NCI-H1048 (cell line): ENCODE measurements around the gene TRIM66.

Experiments
- DNase-seq: peaks from one replicate; lab custom pipeline; 2025; lab: John Stamatoyannopoulos, UW

Gene TRIM66

GRCh38 chr11:8682303-8683114, at the start of gene TRIM66, which contains the start of gene RPL27A:
Gene TRIM66, minus strand, starts transcription at chr11:8682665. Its CDS starts 10,391 bp downstream, at chr11:8672274.
Gene RPL27A, plus strand, starts transcription at chr11:8682792. Its CDS starts 22 bp downstream, at chr11:8682814.
- DNase-seq, result peak; percentile 89

GRCh38 chr11:8731647-8732323, 49.3 kb upstream of the TRIM66 start:
- DNase-seq, result no peak

GRCh38 chr11:8730697-8731020, 48.2 kb upstream of the TRIM66 start:
- DNase-seq, result no peak

GRCh38 chr11:8729837-8730696, 47.6 kb upstream of the TRIM66 start:
- no peak for DNase-seq

- no peak for DNase-seq
Measured at GRCh38 chr11:8729067-8729466, 46.6 kb upstream of the TRIM66 start.

- DNase-seq, result no peak
Measured at GRCh38 chr11:8728563-8728962, 46.1 kb upstream of the TRIM66 start.

- DNase-seq, result no peak
Measured at GRCh38 chr11:8726395-8726794, 43.9 kb upstream of the TRIM66 start.

GRCh38 chr11:8724682-8725081, 42.2 kb upstream of the TRIM66 start:
- DNase-seq, result no peak

- no peak for DNase-seq
Measured at GRCh38 chr11:8723711-8724110, 41.2 kb upstream of the TRIM66 start.

- DNase-seq, result no peak
Measured at GRCh38 chr11:8722809-8723208, 40.3 kb upstream of the TRIM66 start.

GRCh38 chr11:8721609-8722500, 39.4 kb upstream of the TRIM66 start:
- DNase-seq, result no peak

GRCh38 chr11:8720868-8721608, 38.6 kb upstream of the TRIM66 start:
- no peak for DNase-seq

- no peak for DNase-seq
Measured at GRCh38 chr11:8720352-8720751, 37.9 kb upstream of the TRIM66 start.

GRCh38 chr11:8719721-8720120, 37.3 kb upstream of the TRIM66 start:
- DNase-seq, result no peak

- DNase-seq, result no peak
Measured at GRCh38 chr11:8719211-8719649, 36.8 kb upstream of the TRIM66 start.

GRCh38 chr11:8717876-8718753, 35.6 kb upstream of the TRIM66 start:
- no peak for DNase-seq

GRCh38 chr11:8717544-8717875, 35.0 kb upstream of the TRIM66 start:
- DNase-seq, result no peak

GRCh38 chr11:8715501-8715900, 33.0 kb upstream of the TRIM66 start:
- no peak for DNase-seq

GRCh38 chr11:8714622-8715225, 32.3 kb upstream of the TRIM66 start:
- DNase-seq, result no peak
